Endothelial cell of umbilical vein (primary cell): ENCODE data around the gene ETV3.
"Not testable (repeated sequence)": the region's sequence is repeated elsewhere in the genome, so short reads cannot be mapped to it uniquely, and the experiment has no call there.

Source experiments
- FOS ChIP-seq: IDR thresholded peaks from 2 replicates; pipeline ENCODE4 v1.6.1; 2011; ENCODE audit warnings: mild to moderate bottlenecking, low read length, moderate library complexity, borderline replicate concordance; ENCODE audit not compliant: insufficient read depth
- POLR2A ChIP-seq: IDR thresholded peaks from 2 replicates; pipeline ENCODE4 v1.6.1; 2012; ENCODE audit warnings: low read depth, mild to moderate bottlenecking, control low read depth, low read length
- POLR2AphosphoS5 ChIP-seq: IDR thresholded peaks from 2 replicates; pipeline ENCODE4 v1.6.1; 2012; ENCODE audit warnings: low read depth, mild to moderate bottlenecking, control low read depth, low read length, moderate library complexity; ENCODE audit not compliant: insufficient read depth

GRCh38 chr1:157171903-157172503 is 33.8 kb upstream of the ETV3 start:
- not testable (repeated sequence) for TF ChIP-seq FOS, POLR2AphosphoS5, POLR2A
